GM12878 (cell line): ENCODE measurements around the gene GPR107. TPM values are rescaled to one million over a fixed set of nuclear protein-coding genes. Genes with fewer than 3 reads are reported as not detected.

Experiments used
- EZH2 ChIP-seq: IDR thresholded peaks from 2 replicates; pipeline ENCODE4 v1.6.1; 2012; ENCODE audit warnings: low read depth, mild to moderate bottlenecking, control low read depth, inconsistent platforms, low read length, borderline replicate concordance; ENCODE audit not compliant: control insufficient read depth
- FOS ChIP-seq: IDR thresholded peaks from 3 replicates; pipeline ENCODE4 v1.6.1; 2011; ENCODE audit warnings: borderline replicate concordance; ENCODE audit not compliant: insufficient read length; ENCODE audit errors: extremely low read depth
- GABPA ChIP-seq: IDR thresholded peaks from 2 replicates; pipeline ENCODE4 v1.6.1; 2014; ENCODE audit warnings: antibody characterized with exemption, low read depth, mild to moderate bottlenecking, inconsistent platforms
- IRF3 ChIP-seq: fragments of 450-650 bp; IDR thresholded peaks from 2 replicates; pipeline ENCODE4 v1.6.1; 2014; ENCODE audit warnings: mild to moderate bottlenecking
- NFYA ChIP-seq: IDR thresholded peaks from 2 replicates; pipeline ENCODE4 v1.6.1; 2011; ENCODE audit warnings: low read depth, mild to moderate bottlenecking, low read length, improper control_type of control experiment, borderline replicate concordance
- NR2C1 ChIP-seq: fragments of 450-650 bp; IDR thresholded peaks from 2 replicates; pipeline ENCODE4 v1.6.1; 2017; ENCODE audit warnings: antibody characterized with exemption, mild to moderate bottlenecking, moderate library complexity
- STAT1 ChIP-seq: fragments of 450-650 bp; conservative IDR thresholded peaks from 2 replicates; pipeline ENCODE4 v1.6.1; 2014; ENCODE audit warnings: antibody characterized with exemption, mild to moderate bottlenecking
- TCF3 ChIP-seq: IDR thresholded peaks from 2 replicates; pipeline ENCODE4 v1.6.1; 2012; ENCODE audit warnings: low read depth, mild to moderate bottlenecking, low read length, borderline replicate concordance; ENCODE audit not compliant: insufficient read depth
- WRNIP1 ChIP-seq: IDR thresholded peaks from 2 replicates; pipeline ENCODE4 v1.6.1; 2011; ENCODE audit warnings: low read depth, low read length, improper control_type of control experiment, borderline replicate concordance
- ZNF384 ChIP-seq: IDR thresholded peaks from 2 replicates; pipeline ENCODE4 v1.6.1; 2012; ENCODE audit warnings: low read depth, mild to moderate bottlenecking, low read length, improper control_type of control experiment, borderline replicate concordance
- polyA plus RNA-seq, 11 experiments: library from polyadenylated mRNA; depleted of rRNA in 4 of 11; unstranded in 6 of 11; stranded (reverse) in 5 of 11; fragments of >200 nt; fragmentation: Nextera tagmentation in 4 of 11; fragmentation: Illumina TruSeq in 1 of 11; extraction: Ambion mirVana in 4 of 11; extraction: Trizol in 1 of 11; gene quantifications; 1 replicate in 1 of 11; 2 replicates in 10 of 11; pipeline versions ENCODE4 v1.2.1 to v1.2.3, GENCODE V29; 2011 to 2016; ENCODE audit warnings: inconsistent platforms in 2 of 11, missing spikeins in 2 of 11, low read depth in 1 of 11
- total RNA-seq, 4 experiments: library from RNA; depleted of rRNA in 3 of 4; stranded (reverse); fragments of >200 nt in 3 of 4; fragmentation: Illumina TruSeq in 1 of 4; extraction: Trizol in 1 of 4; gene quantifications; 2 replicates each; pipeline versions ENCODE4 v1.2.1 to v1.2.3, GENCODE V29; 2013 to 2021

GPR107 gene
- total and polyA plus RNA-seq, 10 of the 15 experiments (the other 5 are each of a cell fraction or from before 2014, with no cell fraction given) = 2.7 to 21.4 (median 10.6) TPM

- TF ChIP-seq EZH2 (no peak), TCF3 (0 out of 2 replicates have a peak, but pooled peaks have one; percentile 37), IRF3 (no peak), FOS (no peak), WRNIP1 (no peak), STAT1 (peak; percentile 94; the same call in 1 of the 2 replicates), NR2C1 (peak; percentile 97), NFYA (no peak), ZNF384 (no peak), GABPA (peak; percentile 87)
These were observed at the start of gene GPR107 (continued) for GRCh38 chr9:130053504-130054324.
